NCI-H524 (cell line): ENCODE data around the gene TLR1.
A peak's percentile ranks its signal among the peaks of the same experiment; 100 is the strongest.
"Not testable (repeated sequence)": the region's sequence is repeated elsewhere in the genome, so short reads cannot be mapped to it uniquely, and the experiment has no call there.

Source experiments
- DNase-seq, 2 experiments: peaks; one replicate each; lab custom pipeline; 2025; lab: John Stamatoyannopoulos, UW

Gene TLR1

DNA sequence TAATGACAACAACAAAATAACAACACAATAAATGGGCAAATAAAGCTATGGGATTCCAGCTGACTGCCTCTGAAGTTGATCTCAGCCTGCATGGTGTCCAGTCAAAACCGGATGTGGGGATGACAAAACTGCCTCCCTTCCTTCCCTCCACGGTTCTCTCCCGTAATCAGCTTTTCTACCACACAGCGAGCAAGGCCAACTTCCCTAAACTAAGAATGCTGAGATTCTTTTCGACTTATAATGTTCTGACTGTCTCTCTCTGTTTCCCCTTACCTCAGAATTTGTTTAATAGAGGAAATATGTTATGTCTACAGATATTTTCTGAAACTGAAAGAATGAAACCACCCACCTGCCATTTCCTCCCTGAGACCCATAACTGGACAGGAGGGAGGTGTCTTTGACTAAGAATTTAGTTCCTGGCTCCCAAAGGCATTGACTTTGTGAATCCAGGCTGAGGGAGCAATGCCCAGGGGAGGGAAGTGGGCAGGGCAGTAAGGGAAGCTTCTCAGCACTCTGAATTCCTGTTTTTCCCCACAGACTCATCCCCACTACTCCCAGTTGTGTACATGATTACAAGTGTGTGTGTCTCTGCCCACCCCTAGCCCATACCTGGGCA, 1.0 kb upstream of the TLR1 start:
- no peak for DNase-seq

DNA sequence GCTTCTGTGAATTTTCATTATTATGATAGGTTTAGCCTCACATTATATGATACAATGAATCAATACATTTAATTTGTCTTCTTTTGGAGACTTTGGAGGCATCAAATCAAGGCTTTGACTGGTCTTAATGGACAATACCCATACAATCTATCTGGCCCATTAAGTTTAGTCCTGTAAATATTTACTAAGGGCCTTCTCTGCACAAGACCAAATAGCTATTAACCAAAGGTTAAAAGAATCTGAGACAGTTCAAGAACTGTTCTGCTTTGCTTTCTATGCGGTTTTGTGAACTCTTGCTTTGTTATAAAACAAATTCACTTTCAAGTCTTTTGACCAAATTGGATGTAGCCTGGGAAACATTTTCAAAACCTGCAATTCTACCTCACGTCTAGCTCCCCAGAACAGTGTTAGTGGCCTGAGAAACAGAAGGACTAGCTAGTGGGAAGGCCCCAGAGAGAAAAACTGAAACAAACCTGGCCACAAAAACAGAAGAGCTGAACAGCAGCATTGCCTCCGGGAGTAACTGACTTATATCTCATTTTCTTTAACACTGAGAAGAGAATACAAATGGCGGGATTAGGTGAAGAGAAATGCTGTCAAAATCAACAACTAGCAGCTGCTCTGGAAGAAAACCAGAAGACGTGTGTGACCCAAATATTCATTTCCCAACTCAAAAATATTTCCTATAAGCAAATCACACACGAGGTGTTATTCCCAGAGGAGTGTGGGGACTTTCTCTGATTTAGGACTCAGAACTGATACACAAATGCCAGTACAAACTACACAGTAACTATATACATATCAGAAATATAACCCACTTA, 548 bp downstream of the TLR1 start:
- DNase-seq, result no peak

DNA sequence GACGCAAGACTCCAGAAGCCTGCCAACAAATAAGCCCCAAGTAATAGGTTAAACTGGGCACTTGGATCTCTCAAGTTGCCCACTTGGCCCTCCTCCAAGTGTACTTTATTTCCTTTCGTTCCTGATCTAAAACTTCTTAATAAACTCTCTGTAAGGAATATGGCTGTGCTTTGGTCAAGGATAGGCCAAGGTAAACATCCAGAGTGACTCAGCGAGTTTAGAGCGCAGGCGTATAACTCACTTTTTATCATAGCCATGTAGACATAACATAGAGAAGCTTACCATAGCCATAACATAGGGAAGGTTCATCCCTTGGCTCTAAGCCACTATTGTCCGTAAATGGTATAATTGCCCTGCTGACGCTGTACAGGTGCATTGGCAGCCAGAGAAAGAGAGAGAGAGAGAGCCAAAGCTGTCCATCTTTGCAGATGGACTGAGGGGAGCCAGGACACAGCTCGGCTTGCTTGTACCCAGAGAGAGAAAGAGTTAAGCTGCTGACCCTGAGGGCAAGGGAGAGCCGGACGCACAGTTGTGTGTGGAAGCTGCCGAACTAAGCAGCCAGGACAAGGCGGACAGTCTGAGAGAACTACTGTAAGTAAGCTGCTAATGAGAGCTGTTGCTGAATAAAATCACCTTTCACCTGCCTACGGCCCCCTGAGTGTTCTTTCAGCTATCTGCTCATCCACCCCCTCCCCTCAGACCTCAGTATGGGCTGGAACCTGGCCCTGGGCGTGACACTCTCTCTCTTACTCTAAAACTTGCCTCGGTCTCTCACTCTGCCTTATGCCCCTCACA, 1.8 kb downstream of the TLR1 start:
- no peak for DNase-seq

DNA sequence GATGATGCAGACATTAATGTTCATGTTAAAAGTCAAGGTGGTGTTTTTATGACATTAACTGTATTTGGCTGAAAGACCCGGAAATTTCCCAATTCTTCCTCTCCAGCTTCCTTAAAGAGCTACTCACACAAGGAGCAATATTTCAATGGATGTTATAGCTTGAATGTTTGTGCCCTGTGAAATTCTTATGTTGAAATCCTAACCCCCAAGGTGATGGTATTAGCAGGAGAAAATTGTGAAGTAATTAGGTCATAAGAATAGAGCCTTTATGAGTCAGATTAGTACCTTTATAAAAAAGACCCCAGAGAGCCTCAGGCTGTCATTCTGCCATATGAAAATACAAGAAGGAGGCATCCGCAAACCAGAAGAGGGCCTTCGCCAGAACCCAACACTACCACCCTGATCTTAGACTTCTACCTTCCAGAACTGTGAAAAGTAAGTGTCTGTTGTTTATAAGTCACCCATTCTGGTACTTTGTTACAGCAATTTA, 3.6 kb downstream of the TLR1 start:
- DNase-seq, result no peak

DNA sequence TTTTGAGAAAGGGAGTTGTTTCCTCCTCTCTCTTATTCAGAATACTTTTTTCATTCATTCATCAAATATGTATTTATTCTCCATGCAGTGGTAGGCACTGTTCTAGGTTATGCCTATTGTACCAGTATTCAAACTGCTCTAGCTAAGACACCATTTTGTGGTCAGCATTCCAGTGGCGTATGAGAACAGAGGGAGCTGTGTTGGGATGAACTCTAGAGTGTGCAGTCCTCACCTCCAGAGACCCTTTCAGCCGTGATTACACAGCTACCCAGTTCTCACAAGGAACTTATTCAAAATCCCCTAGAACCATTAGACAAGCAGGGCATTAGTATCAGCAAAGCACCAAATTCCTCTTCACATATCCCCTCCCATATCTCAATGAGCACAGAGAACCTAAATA, 4.2 kb downstream of the TLR1 start:
- no peak for DNase-seq

DNA sequence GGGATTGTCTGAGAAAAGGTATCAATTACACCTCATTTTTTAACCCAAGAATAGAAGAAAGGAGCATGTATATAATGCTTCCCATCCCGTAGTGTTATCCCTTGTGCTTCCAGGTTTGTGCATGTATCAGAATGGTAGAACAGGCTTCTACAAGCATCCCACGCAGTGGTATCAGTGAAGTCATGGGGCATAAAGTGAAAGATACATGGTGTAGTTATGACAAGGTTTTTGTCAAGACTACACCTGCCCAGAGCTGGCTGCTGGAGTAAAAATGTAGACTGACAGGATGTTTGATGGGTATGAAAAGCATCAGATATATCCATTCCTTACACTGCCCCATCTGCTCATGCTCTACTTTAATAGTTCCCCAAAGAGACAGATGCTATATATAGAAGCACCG, 9.5 kb downstream of the TLR1 start:
- DNase-seq, result no peak

DNA sequence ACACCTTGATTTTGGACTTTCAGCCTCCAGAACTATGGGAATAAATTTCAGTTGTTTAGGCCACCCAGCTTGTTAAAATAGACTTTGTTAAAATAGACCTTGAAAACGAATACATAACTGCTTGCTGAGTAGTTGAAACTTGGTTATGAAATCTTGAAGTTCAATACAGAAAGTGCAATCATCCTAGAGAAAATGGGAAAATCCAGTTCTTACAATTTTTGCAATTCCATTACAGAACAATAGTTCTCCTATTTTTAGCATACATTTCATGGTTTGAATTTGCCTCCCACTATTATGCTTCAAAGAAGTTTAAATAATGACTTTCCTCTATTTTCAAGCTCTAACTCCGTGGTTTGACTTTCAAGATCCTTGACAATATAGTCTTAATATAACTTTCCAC, 10.5 kb downstream of the TLR1 start:
- DNase-seq, result no peak

DNA sequence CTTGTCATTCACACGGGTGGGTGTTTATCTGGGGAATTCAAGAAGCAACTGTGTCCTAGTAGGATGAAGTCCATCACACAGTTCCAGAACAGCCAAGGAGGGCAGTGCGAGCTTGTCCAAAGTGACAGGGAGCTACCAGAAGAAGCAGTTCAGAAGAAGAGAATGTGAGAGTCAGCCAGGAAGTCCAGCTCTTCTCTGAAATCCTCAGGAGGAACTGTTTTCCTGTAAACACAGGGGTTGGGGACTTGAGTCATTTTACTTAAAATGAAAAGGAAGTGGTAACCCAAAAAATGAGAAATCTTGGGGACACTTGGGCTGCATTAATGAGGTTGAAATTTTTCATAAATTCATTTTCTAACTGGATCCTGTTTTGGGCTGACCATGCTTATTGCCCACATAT, 13.6 kb downstream of the TLR1 start:
- DNase-seq, result no peak

DNA sequence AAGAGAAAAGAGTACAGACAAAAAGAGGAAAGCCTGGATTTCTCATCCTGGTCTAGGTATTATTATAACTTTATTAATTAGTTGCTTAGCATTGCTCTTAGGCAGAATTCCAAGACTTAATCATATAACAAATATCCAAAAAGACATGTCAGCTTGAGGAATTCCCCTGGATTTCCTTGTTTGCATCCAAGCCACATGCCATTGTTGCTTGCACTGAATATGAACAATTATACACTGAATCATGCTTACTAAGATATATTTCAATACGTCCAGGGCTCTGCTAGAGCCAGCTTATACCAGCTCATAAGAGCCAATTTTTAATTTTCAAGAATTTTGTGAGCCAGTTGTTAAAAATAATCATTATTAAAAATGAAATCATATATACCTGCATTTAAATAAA, 16.3 kb downstream of the TLR1 start:
- no peak for DNase-seq

DNA sequence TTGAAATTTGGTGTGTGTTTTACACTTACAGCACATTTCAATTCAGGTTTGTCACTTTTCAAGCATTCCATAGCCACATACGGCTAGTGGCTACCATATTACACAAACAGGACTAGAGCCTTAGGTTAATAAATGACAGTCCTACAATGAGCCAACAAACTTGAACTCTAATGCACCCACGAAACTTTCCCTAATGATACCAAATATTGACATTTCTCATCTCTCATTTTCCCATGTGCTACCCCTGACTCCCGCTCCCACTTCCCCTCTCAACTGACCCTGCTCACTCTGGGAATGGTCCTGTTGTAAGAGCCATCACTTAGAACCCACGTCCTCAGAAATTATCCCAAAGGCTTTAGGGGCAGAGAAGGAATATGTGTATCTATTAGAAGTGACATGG, 16.9 kb downstream of the TLR1 start:
- DNase-seq, result no peak

DNA sequence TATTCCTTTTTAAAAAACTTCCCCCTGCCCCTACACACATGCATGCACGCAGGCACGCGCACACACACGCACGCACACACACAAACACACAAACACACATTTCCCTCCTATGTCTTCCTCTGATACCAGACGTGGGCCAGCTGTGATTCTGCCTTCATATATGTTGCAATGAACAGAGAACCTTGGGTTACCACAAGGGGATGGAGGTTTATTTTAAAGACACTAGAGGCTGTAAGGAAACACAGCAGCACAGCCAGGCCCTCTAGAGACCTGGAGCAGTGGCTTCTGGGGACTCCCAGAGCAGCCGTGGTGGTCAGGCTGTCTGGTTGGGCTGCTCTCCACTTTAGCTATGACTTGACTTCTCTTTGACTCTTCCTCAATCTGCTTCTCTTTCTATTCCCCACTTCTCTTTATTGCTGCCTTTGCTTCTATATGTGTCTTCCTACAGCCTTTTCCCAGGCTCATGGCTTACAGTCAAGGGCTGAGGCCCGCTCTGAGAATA, 18.6 kb downstream of the TLR1 start:
- DNase-seq, result no peak

DNA sequence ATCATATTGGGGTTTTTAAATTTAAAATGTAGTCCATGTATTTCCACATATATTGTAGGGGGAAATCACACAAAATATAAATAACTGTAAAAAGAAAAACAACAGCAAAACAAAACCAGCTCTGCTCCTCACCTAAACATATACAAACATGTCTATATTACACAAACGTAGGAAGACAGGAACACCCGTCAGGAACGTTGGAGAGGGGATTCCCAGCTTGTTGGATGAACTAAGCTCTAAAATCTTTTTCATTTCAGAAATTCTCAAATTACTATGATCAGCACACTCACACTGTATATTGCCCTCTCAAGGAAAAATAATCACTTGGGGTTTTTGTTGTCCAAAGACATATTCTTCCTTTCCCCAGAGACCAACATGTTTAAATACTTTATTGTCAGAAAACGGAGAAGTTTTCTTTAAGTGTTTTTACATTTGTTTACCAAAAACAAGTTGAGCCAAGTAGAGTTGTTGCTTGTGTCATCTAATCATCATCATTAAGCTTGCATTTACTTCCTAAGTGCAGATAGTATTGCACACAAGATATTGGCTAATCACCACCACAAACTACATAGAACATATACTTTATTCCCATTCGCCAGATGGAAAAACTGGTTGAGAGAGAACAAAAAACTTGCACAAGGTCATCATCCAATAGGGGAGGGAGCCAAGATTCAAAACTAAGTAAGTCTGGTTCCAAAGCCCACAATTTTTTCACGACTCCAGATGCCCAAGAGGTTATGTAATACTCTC, 19.4 kb downstream of the TLR1 start:
- DNase-seq, result no peak

DNA sequence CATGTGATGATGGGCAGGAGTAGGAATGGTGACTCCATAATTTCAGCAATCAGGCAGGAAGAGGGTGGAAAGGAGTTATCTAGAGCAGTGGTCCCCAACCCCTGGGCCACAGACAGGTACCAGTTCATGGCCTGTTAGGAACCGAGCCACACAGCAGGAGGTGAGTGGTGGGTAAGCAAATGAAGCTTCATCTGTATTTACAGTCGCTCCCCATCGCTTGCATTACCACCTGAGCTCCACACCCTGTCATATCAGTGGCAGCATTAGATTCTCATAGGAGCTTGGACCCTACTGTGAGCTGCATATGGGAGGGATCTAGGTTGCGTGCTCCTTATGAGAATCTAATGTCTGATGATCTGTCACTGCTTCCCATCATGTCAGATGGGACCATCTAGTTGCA, 20.4 kb downstream of the TLR1 start:
- no peak for DNase-seq

DNA sequence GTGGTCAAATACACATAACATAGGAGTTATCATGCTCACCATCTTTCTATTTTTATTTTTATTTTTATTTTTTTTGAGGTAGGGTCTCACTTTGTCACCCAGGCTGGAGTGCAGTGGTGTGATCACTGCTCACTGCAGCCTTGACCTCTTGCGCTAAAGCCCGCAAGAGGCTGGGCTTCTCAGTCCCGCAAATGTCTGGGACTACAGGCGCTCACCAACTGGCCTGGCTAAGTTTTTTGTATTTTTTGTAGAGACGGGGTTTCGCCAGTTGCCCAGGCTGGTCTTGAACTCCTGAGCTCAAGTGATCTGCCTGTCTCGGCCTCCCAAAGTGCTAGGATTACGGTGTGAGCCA, 21.5 kb downstream of the TLR1 start:
- DNase-seq, result no peak

DNA sequence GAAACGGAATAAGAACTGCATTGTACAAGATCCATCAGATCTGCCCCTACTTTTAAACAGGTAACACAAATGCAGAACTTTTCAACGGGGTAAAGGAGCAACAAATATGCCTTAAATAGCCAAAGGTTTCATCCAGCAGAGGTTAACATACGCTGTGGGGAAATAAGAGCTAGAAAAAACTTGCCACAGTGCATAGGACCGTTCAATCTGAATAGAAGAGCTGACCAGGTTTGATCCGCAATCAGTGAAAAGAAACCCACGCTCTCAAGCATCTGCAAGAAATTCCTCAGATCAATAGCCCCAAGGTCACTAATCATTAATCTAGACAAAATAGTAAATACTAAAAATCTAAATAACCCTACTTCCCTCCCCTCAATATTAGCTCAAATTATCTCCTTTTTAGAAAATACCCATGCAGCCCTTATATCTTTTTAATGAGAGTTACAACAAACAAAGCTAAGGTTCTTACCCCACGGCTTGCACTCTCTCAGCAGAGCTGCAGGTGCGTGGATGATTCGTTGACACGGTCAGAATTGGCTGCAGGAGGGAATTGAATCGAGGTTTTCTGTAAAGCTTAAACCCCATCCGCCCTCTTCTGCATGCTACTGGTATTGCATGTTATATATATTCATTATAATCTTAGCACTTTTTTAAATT, 22.0 kb downstream of the TLR1 start, which contains the start of gene TLR10:
Gene TLR10, minus strand, starts transcription at position 539 of the 657 bp plus-strand sequence. CDS start 7,400 bp downstream, outside the sequence.
- peak; percentile 30 to 64 for DNase-seq

DNA sequence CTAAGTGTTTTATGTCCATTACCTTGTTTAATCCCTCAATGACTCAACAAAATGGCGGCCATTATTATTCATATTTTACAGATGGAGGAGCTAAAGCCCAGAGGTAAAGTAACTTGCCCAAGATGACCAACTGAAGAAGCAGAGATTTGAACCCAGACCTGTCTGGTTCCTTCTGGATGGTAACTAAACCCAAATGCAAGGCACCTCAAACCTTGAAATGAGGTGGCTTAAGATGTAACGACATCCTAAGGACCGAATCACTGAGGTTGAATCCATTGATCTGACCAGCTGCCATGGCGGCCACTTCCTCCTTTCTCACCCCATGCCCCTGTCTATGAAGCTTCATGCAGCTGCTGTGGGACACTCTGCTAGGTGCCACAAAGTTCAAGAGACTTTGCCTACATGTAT, 22.7 kb downstream of the TLR1 start:
- DNase-seq, result no peak

DNA sequence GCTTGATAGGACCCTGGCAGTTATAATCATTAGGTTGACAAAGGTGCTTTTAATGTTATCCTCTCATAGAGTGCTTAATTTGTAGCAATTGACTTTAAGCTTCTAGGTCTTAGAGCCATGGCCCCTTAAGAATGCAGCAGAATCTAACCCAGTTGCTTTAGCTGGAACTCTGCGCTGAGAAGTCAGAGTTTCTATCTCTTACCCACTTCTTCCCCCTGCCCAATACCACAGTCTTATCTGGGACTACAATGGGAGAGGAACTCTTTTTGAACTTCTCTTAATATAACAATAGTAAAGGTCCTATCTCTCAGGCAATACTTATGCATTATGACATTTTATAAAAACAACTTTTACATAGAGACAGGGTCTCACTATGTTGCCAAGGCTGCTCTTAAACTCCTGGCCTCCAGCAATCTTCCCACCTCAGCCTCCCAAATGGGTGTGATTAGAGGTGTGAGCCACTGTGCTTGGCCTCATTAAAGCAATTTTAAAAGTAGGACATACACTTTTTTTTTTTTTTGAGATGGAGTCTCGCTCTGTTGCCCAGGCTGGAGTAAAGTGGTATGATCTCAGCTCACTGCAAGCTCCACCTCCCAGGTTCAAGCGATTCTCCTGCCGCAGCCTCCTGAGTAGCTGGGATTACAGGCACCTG, 23.6 kb downstream of the TLR1 start:
- DNase-seq, result no peak

DNA sequence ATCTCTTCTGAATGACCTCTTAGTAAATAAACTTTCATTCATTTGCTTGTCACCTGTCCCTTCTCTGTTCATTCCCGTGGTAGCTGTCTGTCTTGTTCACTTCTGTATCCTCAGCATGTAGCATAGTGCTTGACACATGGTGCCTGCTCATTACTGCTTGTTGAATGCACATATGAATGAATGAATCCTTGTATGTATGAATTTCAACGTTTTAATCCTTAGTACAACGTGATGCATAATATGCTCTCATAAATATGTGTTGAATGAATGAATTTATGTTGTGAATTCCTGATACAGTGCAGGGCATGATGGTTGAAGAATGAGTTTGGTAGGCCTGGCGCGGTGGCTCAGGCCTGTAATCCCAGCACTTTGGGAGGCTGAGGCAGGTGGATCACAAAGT, 24.8 kb downstream of the TLR1 start:
- no peak for DNase-seq

DNA sequence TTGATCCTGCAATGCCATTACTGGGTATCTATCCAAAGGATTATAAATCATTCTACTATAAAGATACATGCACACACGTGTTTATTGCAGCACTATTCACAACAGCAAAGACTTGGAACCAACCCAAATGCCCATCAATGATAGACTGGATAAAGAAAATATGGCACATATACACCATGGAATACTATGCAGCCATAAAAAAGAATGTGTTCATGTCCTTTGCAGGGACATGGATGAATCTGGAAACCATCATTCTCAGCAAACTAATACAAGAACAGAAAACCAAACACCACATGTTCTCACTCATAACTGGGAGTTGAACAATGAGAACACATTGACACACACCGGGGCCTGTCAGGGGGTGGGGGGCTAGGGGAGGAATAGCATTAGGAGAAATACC, 26.7 kb downstream of the TLR1 start:
- DNase-seq, result not testable (repeated sequence)

DNA sequence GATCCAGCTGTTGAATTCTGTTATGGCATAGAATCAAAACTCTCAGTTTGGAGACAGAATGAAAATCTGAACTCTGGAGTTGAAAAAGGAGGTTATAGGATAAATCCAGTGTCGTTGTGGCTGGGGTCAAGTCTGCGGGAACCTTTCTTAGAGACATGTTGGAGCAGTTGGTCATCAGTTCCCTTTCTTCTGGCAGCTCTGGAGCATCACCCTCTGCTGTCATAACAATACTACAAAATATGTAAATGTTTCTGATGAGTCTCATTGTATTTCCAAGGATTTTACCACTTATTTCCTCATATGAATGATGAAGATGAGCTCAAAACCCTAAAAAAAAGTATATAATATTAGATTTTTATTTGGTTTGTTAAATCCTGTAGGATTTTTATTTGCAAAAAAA, 29.3 kb downstream of the TLR1 start:
- no peak for DNase-seq
